GM12873 (cell line): ENCODE measurements around the gene TREX2.

Experiments used
- TF ChIP-seq, protein P1 (sequence below): IDR thresholded peaks from 2 replicates; pipeline ENCODE4 v1.5.1; 2012; ENCODE audit warnings: low read depth, mild to moderate bottlenecking, moderate library complexity, low read length, control low read depth; ENCODE audit not compliant: insufficient read depth; ENCODE audit errors: missing control alignments

Gene TREX2

GRCh38 chrX:153481043-153481442 lies 35.2 kb upstream of the TREX2 start:
- TF ChIP-seq, protein P1, sequence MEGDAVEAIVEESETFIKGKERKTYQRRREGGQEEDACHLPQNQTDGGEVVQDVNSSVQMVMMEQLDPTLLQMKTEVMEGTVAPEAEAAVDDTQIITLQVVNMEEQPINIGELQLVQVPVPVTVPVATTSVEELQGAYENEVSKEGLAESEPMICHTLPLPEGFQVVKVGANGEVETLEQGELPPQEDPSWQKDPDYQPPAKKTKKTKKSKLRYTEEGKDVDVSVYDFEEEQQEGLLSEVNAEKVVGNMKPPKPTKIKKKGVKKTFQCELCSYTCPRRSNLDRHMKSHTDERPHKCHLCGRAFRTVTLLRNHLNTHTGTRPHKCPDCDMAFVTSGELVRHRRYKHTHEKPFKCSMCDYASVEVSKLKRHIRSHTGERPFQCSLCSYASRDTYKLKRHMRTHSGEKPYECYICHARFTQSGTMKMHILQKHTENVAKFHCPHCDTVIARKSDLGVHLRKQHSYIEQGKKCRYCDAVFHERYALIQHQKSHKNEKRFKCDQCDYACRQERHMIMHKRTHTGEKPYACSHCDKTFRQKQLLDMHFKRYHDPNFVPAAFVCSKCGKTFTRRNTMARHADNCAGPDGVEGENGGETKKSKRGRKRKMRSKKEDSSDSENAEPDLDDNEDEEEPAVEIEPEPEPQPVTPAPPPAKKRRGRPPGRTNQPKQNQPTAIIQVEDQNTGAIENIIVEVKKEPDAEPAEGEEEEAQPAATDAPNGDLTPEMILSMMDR, result no peak

GRCh38 chrX:153478746-153479145 lies 32.9 kb upstream of the TREX2 start:
- TF ChIP-seq, protein P1, result no peak

- TF ChIP-seq, protein P1, result no peak
Measured at GRCh38 chrX:153477901-153478300, 32.0 kb upstream of the TREX2 start.

DNA sequence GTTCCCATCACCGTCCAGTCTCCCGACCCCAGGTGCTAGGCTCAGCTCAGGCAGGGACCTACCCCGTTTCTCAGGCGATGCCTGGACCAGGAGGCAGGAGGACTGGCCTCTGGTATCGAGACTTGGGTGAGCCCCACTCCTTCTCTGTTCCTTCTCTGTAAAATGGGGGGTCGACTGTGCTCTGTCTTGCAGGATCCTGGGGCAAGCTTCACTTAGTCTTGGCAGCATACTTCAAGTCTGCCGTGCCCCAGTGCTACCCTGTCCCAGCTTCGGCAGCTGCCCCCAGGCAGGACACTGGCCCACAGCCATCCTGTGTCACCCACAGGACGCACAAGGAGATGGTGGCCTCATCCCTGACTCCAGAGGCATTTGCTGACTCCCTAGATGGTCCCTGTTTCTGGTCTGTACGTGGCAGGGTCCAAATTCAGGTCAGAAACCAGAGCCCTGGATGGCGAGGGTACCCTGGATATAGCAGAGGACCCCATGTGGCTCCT lies 31.6 kb upstream of the TREX2 start:
- TF ChIP-seq, protein P1, result no peak

- TF ChIP-seq, protein P1, result no peak
Measured at GRCh38 chrX:153476666-153477363, 31.0 kb upstream of the TREX2 start.

- TF ChIP-seq, protein P1, result no peak
Measured at GRCh38 chrX:153475751-153476281, 30.0 kb upstream of the TREX2 start.

DNA sequence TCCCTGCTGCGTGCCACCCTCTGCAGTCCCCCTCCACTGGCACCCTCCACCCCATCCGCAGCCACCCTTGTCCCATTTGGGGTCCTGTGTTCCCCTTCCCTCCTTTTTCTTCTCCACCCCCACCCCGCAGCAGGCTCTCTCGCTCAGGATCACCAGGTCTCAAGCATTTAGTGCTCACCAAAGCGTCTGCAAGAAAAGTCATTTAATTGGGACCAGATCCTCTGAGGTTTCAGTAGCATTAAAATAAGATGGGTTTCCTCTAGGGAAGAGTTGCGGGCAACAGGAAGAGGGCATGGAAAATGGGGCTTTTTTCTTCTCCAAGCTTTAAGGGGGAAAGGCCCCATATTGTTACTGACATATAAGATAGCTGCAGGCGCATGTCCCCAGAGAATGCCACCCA lies 29.4 kb upstream of the TREX2 start:
- TF ChIP-seq, protein P1, result no peak
